ENCODE results near the gene TCF19.
A peak's percentile ranks its signal among the peaks of the same experiment; 100 is the strongest.

TCF19 gene

DNA sequence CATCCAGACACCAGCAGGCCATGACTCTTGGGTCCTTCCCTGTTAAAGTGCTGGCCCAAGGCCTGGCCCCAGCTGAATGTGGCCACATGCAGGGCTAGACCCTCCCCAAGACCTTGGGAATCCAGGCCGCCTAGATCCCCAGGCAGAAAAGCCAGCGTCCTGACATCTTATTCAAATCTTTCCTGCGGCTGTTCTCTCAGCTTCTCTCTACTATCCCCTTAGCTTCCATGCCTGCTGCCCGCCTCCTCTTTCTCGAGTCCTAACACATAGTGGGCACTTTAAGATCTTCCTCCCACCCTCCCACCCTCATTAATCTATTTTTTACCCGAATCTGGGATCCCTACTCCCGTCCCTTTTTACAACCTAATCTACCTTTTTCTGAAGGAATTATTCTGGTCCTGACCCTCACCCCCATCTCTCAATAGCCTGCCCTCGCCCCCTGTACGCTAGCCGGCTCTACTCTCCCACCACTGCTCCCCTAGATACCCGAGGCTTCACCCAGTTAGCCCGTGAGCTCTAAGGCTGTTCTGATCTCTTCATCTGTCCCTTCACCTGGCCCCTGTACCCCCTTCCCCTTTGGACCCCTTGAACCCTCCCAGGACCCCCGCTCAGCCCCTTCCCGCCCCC lies 763 bp upstream of the TCF19 start, which contains the start of gene CCHCR1 (continued):
- TF ChIP-seq, protein P1, sequence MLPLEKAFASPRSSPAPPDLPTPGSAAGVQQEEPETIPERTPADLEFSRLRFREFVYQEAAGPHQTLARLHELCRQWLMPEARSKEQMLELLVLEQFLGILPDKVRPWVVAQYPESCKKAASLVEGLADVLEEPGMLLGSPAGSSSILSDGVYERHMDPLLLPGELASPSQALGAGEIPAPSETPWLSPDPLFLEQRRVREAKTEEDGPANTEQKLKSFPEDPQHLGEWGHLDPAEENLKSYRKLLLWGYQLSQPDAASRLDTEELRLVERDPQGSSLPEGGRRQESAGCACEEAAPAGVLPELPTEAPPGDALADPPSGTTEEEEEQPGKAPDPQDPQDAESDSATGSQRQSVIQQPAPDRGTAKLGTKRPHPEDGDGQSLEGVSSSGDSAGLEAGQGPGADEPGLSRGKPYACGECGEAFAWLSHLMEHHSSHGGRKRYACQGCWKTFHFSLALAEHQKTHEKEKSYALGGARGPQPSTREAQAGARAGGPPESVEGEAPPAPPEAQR (tag by site-specific recombination; IDR thresholded peaks at IDR 0.05), result no peak
- TF ChIP-seq, protein P2, sequence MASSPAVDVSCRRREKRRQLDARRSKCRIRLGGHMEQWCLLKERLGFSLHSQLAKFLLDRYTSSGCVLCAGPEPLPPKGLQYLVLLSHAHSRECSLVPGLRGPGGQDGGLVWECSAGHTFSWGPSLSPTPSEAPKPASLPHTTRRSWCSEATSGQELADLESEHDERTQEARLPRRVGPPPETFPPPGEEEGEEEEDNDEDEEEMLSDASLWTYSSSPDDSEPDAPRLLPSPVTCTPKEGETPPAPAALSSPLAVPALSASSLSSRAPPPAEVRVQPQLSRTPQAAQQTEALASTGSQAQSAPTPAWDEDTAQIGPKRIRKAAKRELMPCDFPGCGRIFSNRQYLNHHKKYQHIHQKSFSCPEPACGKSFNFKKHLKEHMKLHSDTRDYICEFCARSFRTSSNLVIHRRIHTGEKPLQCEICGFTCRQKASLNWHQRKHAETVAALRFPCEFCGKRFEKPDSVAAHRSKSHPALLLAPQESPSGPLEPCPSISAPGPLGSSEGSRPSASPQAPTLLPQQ (tag by site-specific recombination; IDR thresholded peaks at IDR 0.05), result no peak
- TF ChIP-seq ZNF548 (tag by site-specific recombination; IDR thresholded peaks at IDR 0.05), result no peak
- no peak for TF ChIP-seq ZNF792 (tag by site-specific recombination; IDR thresholded peaks at IDR 0.05)
- TF ChIP-seq, protein P3, sequence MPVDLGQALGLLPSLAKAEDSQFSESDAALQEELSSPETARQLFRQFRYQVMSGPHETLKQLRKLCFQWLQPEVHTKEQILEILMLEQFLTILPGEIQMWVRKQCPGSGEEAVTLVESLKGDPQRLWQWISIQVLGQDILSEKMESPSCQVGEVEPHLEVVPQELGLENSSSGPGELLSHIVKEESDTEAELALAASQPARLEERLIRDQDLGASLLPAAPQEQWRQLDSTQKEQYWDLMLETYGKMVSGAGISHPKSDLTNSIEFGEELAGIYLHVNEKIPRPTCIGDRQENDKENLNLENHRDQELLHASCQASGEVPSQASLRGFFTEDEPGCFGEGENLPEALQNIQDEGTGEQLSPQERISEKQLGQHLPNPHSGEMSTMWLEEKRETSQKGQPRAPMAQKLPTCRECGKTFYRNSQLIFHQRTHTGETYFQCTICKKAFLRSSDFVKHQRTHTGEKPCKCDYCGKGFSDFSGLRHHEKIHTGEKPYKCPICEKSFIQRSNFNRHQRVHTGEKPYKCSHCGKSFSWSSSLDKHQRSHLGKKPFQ (tag by site-specific recombination; IDR thresholded peaks at IDR 0.05), result no peak
- TF ChIP-seq ZNF677 (tag by site-specific recombination; IDR thresholded peaks at IDR 0.05), result no peak
- TF ChIP-seq OSR2 (tag by site-specific recombination; IDR thresholded peaks at IDR 0.05), result no peak
- no peak for TF ChIP-seq ZEB2 (tag by site-specific recombination; IDR thresholded peaks at IDR 0.05)
- no peak for TF ChIP-seq ZNF16 (tag by site-specific recombination; IDR thresholded peaks at IDR 0.05; ENCODE audit: low read depth)
- TF ChIP-seq, protein P4, sequence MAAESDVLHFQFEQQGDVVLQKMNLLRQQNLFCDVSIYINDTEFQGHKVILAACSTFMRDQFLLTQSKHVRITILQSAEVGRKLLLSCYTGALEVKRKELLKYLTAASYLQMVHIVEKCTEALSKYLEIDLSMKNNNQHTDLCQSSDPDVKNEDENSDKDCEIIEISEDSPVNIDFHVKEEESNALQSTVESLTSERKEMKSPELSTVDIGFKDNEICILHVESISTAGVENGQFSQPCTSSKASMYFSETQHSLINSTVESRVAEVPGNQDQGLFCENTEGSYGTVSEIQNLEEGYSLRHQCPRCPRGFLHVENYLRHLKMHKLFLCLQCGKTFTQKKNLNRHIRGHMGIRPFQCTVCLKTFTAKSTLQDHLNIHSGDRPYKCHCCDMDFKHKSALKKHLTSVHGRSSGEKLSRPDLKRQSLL (tag by site-specific recombination; IDR thresholded peaks at IDR 0.05), result no peak
- no peak for TF ChIP-seq ZNF221 (tag by site-specific recombination; IDR thresholded peaks at IDR 0.05; ENCODE audit: borderline replicate concordance)
- no peak for TF ChIP-seq ZNF223 (tag by site-specific recombination; IDR thresholded peaks at IDR 0.05)
- no peak for TF ChIP-seq ZBTB7A (tag by site-specific recombination; IDR thresholded peaks at IDR 0.05; ENCODE audit: low read depth)
- TF ChIP-seq ZNF404 (tag by site-specific recombination; IDR thresholded peaks at IDR 0.05), result no peak
- TF ChIP-seq ZBTB8A (tag by site-specific recombination; IDR thresholded peaks at IDR 0.05), result no peak
- no peak for TF ChIP-seq ZNF768 (tag by site-specific recombination; IDR thresholded peaks at IDR 0.05)
- TF ChIP-seq ZNF777 (tag by site-specific recombination; IDR thresholded peaks at IDR 0.05; ENCODE audit: borderline replicate concordance), result no peak
- no peak for TF ChIP-seq ZNF121 (tag by site-specific recombination; IDR thresholded peaks at IDR 0.05)
- TF ChIP-seq, protein P5, sequence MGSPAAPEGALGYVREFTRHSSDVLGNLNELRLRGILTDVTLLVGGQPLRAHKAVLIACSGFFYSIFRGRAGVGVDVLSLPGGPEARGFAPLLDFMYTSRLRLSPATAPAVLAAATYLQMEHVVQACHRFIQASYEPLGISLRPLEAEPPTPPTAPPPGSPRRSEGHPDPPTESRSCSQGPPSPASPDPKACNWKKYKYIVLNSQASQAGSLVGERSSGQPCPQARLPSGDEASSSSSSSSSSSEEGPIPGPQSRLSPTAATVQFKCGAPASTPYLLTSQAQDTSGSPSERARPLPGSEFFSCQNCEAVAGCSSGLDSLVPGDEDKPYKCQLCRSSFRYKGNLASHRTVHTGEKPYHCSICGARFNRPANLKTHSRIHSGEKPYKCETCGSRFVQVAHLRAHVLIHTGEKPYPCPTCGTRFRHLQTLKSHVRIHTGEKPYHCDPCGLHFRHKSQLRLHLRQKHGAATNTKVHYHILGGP (tag by site-specific recombination; IDR thresholded peaks at IDR 0.05), result no peak
- no peak for TF ChIP-seq ZNF132 (tag by site-specific recombination; IDR thresholded peaks at IDR 0.05; ENCODE audit: borderline replicate concordance)
- TF ChIP-seq RBAK (tag by site-specific recombination; IDR thresholded peaks at IDR 0.05), result no peak
- no peak for TF ChIP-seq ZNF239 (tag by site-specific recombination; IDR thresholded peaks at IDR 0.05)
- TF ChIP-seq ZNF544 (tag by site-specific recombination; IDR thresholded peaks at IDR 0.05), result no peak
- TF ChIP-seq ZNF433 (tag by site-specific recombination; IDR thresholded peaks at IDR 0.05; ENCODE audit: low read depth), result no peak
- TF ChIP-seq ZNF791 (tag by site-specific recombination; IDR thresholded peaks at IDR 0.05), result no peak
- TF ChIP-seq ZNF175 (tag by site-specific recombination; IDR thresholded peaks at IDR 0.05), result no peak
- TF ChIP-seq ZNF561 (tag by site-specific recombination; IDR thresholded peaks at IDR 0.05; ENCODE audit: borderline replicate concordance), result no peak
- TF ChIP-seq ZNF335 (tag by site-specific recombination; conservative IDR thresholded peaks at IDR 0.05), result peak; percentile 20
- TF ChIP-seq ZNF302 (tag by site-specific recombination; IDR thresholded peaks at IDR 0.05; ENCODE audit: low read depth), result no peak
- TF ChIP-seq, protein P6, sequence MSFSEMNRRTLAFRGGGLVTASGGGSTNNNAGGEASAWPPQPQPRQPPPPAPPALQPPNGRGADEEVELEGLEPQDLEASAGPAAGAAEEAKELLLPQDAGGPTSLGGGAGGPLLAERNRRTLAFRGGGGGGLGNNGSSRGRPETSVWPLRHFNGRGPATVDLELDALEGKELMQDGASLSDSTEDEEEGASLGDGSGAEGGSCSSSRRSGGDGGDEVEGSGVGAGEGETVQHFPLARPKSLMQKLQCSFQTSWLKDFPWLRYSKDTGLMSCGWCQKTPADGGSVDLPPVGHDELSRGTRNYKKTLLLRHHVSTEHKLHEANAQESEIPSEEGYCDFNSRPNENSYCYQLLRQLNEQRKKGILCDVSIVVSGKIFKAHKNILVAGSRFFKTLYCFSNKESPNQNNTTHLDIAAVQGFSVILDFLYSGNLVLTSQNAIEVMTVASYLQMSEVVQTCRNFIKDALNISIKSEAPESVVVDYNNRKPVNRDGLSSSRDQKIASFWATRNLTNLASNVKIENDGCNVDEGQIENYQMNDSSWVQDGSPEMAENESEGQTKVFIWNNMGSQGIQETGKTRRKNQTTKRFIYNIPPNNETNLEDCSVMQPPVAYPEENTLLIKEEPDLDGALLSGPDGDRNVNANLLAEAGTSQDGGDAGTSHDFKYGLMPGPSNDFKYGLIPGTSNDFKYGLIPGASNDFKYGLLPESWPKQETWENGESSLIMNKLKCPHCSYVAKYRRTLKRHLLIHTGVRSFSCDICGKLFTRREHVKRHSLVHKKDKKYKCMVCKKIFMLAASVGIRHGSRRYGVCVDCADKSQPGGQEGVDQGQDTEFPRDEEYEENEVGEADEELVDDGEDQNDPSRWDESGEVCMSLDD (tag by site-specific recombination; IDR thresholded peaks at IDR 0.05), result peak; percentile 53; the same call in 1 of the 2 replicates
